Skeletal muscle cell (primary cell): ENCODE results near the gene MYOM1.
"Not testable (repeated sequence)": the region's sequence is repeated elsewhere in the genome, so short reads cannot be mapped to it uniquely, and the experiment has no call there.

Experiments used
- DNase-seq: peaks from one replicate; pipeline ENCODE4 v3.0.0-alpha.2; 2010; ENCODE audit warnings: low read depth
- H3K4me3 ChIP-seq: 2 replicates; pipeline ENCODE4 v1.5.1; 2011; ENCODE audit warnings: low read depth, mild to moderate bottlenecking, control low read depth, low read length, moderate library complexity

The MYOM1 gene

DNA sequence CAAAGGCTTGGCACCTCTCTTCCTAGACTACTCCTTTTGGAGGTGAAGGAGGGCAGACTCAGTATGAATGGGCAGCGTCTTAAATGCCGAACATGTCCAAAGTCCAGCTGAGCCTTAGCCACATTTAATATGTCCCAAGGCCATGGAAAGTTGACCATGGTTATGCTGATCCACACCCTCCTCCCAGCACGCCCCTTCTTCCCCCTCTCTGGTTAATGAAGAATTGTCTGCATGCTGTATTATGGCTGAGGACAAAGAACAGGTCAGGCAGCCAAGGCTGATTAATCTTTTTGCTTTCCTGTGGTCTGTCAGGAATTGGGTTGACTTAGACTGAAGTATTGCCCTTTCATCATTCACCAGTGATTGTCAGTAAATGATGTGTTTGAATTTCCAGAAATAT, 5.8 kb upstream of the MYOM1 start:
- H3K4me3 ChIP-seq, result no peak overlapping the region
- DNase-seq, result no peak

DNA sequence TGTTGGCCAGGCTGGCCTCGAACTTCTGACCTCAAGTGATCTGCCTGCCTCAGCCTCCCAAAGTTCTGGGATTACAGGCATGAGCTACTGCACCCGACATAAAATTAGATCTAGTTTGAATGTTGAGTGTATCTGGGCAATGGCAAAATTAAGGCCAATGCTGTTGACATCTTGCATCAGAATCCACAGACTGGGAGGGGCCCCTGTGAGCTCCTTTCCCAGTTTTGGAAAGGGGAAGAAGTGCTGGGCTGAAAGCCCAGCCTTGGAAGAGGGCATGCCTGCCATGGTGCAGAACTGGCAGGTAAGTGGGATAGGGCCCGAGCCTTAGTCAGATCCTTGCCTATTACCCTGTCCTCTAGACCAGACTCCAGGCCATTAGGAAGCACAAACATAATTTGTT, 4.5 kb upstream of the MYOM1 start:
- no peak overlapping the region for H3K4me3 ChIP-seq
- DNase-seq, result no peak

DNA sequence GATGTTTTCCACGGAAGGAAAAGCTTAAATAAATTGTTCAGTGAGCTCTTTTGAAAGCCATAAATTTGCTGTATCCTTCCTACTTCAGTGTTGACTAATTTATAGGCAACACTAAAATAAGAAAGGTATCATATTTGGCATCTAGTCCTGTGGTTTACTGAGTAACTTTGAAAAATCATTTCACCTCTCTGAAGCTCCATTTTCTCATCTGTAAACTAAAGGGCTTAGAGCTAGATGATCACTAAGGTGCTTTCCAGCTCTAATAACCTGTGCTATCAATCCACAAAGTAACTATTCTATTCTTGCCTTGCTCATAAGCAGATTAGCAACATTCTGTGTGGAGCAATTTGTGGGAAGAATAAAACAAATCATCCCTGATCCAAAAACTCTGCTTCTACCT, 3.6 kb upstream of the MYOM1 start:
- no peak overlapping the region for H3K4me3 ChIP-seq
- no peak for DNase-seq

DNA sequence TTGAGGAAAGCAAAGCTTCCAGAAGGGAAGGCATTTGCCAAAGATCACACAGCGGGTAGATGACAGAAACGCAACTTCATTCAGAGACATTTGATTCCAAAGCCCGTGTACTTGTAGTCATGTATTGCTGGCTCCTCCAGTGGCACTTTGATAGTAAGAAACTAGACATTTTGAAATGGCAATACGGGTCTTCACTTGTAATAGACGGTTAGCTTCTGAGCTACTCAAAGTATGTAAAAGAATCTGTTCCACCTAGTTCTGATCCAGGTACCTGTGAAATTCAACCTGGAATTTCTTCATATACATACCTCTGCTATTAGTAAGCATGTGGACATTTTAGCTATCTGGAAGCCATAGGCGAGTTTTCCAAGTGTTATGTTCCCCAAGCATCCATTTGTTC, 1.7 kb upstream of the MYOM1 start:
- H3K4me3 ChIP-seq, result no peak overlapping the region
- DNase-seq, result no peak

DNA sequence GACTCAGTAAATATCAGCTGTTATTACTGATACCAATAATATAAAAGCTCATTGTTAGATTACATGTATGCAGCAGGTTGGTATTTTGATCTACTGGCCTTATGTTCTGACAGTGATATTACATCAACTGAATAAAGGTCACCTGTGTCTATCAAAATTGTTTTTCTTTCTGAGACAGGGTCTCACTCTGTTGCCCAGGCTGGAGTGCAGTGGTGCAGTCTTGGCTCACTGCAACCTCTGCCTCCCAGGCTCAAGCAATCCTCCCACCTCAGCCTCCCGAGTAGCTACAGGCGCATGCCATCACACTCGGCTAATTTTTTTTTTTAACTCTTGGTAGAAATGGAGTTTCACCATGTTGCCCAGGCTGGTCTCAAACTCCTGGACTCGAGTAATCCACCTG, 1.1 kb upstream of the MYOM1 start:
- H3K4me3 ChIP-seq, DNase-seq: not testable (repeated sequence)

DNA sequence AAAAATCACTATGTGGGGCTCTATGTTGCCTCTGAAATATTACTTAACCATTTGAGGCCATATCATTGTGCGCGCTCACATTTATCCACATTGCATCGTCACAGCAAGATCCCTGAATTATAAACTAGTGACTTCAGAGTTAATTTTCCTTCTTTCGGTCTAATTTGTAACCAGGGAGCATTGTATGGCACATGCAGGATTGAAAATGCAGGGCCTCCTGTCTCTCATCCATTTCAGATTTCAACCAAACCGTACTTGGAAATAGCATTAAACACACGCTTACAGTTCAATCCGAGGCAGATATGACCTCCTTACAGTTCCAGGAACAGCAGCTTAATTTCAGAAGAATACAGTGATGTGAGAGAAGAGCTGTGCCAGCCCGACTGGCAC, 532 bp downstream of the MYOM1 start:
- no peak overlapping the region for H3K4me3 ChIP-seq
- DNase-seq, result no peak

DNA sequence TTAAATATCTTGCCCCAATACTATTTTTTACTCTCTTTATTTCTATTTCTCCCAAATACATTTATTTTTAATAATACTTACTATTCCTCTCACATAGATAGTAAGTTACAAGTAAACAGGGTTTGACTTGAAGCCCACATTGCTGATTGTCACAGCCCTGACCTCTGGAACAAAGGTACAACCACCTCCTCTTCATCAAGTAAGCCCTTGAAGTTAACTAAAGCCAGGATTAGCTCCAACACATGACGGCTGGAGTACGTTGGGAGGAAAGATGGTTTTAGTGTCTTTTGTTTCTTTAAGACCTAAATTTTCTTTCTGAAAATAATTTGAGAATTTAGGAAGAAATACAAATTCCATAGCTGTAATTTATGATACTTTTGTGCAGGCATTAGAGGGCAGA, 949 bp downstream of the MYOM1 start:
- H3K4me3 ChIP-seq, result no peak overlapping the region
- no peak for DNase-seq

DNA sequence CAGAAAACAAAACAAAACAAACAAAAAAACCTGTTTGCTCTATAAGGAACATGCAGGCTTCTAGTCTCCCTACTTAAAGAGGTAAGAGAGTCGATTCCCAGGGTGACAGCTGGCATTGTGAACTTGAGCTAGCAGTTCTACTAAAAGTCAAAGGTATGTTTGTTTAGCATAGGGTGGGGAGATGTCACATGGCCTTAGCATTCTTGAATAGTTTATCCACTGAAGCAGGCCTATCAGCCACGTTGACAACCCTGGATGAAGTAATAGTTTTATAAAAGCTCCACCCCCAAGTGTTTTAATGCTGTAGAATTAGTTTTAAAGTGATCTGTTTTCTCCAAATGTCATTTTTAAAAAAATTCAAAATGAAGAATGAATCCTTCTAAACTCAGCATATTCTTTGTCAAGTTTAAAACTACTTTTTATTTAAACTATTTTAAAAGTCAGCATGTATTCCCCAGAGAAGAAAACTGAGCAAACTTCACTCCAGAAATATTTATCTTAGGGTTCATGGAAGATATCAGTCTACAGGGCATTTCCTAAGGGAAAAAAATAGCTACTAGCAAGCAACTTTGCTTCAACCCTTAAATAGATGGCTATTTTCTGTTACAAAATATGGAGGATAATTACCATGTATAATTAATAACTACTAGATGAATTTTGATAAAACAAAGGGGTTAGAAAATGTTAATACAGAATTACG, 1.7 kb downstream of the MYOM1 start:
- no peak for DNase-seq
- no peak overlapping the region for H3K4me3 ChIP-seq

DNA sequence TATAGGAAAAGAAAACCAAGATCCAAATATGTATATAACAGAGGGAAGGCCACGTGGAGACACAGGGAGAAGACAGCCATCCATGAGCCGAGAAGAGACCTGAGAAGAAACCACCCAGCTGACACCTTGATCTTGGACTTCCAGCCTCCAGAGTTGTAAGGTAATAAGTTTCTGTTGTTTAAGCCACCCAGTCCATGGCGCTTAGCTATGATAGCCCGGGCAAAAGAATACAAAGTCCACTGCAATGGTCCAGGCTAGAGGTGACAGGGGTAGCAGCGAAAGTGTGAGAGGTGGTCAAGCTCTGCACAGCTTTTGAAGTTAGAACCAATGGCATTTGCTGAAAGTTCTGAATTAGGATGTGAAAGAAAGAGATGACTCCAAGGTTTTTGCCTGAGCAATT, 2.8 kb downstream of the MYOM1 start:
- H3K4me3 ChIP-seq, result no peak overlapping the region
- no peak for DNase-seq

DNA sequence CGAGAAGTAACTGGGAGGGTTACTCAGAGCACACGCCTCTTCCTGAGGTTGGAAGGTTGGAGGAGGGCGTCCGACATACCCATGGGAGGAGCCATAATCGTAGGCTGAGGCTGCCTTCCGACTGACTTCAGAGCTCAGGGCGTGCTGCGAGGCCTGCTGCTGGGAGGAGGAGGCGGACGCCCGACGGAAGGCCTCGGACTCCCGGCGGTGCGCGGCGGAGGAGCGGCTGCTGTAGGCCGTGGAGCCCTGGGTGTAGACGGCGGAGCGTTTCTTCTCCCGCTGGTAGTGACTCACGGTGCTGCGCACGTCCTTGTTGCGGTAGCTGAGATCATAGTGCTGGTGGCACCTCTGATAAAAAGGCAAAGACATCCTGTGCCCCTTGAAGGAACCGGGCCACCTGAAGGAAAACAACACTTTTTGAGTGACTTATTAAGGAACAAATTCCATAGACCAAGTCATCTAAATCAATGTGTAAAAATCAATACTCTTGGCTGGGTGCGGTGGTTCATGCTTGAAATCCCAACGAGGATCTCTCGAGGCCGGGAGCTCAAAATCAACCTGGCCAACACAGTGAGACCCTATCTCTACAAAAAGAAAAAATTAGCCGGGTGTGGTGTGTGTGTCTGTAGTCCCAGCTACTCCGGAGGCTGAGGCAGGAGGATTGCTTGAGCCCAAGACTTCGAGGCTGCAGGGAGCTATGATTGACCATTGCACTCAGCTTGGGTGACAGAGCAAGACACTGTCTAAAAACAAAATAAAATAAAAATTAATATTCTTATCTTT, 4.7 kb downstream of the MYOM1 start:
- H3K4me3 ChIP-seq, result no peak overlapping the region
- DNase-seq, result no peak

DNA sequence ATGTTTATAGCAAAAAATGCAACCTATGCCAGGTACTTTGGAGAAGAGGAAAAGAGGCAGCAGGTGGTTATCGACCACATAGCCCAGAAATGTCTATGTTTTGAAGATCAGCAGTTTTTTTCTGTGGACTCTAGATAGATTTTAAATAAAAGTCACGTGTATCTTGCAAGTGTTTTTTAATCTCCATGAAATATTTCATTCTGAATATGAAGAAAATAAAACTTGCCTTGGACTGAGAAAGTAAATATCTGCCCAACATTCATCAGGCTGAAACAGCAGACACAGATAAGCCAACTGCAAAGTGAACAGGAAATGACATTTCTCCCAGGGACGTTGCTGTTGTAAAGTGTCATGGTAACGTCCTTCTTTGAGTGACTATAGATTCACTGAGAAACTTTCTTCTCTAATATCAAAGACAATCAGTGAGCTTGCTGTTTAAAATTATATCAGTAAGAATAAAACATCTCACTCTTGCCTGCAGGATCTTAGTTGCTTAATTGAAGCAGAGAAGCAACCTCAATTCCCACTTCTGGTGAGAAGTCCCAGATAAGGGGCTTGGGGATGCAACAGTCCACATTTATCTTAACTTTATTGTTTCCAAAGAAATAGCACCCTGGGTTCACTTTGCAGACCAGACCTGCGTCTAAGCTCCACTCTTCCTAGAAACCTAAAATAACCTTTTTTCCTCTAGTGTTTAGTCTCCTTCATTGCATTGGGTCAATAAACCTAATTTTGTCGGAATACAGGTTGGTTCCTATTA, 6.3 kb downstream of the MYOM1 start:
- no peak overlapping the region for H3K4me3 ChIP-seq
- DNase-seq, result no peak

DNA sequence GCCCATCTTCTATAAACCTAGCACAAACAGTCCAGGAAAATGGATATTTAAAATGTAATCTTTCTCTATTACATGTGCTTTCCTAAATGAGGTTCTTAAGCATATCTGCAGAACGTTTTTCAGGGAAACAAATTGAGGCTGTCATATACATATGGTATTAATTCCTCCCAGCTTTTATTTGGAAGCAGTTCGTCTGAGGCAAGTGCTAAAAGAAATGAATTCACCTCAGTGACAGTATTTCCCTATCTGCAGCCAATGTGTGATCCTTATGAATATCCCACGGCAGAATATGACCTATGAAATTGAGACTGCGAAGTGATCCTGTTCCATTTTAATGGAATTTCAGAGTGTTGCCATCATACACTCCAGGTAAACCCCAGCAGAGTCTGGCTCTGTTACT, 7.1 kb downstream of the MYOM1 start:
- H3K4me3 ChIP-seq, result no peak overlapping the region
- no peak for DNase-seq

DNA sequence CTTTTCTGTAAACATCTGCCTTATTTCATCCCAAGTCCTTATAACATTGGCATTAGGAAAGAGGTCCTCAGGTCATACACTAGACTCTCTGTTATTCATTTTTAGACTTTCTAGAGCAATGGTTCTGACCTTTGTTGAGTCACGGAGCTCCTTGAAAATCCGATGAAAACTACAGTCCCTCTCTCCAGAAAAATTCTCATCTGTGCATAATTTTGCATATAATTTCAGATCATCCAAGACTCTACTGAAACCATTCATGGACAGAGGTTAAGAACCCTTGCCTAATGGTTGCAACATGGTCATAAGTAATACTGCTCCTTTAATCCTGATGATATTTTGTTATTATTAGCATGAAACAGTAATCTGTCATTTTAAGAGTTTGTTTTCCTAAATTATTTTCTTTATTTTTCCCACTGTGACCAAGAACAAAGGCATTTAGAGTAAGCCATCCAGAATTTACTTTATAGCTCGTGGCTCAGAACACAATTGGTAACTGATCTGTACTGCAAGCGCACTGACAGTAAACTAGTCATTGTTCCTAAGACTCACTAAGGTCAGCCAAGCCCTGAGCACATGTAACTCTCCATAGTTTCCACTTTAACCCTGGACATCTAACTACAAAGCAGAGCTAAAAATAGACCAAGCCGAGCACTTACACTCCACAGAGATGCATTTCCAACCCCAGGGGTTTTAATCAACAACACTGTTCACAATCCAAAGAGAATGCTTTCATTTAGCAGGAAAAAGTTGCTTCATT, 8.4 kb downstream of the MYOM1 start:
- peak; percentile 60 for DNase-seq

DNA sequence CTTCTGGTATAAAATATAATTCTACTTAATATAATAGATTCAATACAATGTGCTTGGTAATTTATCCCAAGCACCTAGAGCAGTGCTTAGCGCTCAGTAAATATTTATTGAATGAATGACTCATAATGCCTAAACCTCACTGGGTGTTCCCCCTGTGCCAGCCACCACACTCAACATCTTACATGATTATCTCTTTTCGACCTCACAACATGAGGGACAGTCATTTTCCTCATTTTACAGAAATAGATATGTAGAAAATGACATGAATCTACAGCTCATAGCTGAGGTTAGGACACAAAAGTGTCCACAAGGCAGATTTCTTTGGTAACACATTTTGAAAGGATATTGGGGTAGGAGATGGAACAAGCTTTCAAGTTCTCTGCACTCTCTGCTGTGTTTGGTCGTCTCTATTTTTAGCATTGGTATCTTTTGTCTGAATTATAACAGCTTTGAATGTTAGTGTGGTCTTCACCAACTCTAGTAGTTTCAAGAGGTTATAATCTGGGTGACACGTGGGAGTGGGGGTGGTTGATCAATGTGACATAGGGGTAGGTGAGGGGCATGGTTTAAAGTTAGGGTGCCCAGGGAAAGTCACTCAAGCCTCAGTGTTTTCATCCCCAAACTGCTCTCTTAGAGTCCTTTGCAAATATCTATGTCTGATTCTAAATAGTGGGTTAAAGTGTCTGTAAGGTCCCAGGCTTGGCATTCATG, 9.8 kb downstream of the MYOM1 start:
- H3K4me3 ChIP-seq, result no peak overlapping the region
- no peak for DNase-seq

More for the DNA sequence above, 8.4 kb downstream of the MYOM1 start:
- no peak overlapping the region for H3K4me3 ChIP-seq

DNA sequence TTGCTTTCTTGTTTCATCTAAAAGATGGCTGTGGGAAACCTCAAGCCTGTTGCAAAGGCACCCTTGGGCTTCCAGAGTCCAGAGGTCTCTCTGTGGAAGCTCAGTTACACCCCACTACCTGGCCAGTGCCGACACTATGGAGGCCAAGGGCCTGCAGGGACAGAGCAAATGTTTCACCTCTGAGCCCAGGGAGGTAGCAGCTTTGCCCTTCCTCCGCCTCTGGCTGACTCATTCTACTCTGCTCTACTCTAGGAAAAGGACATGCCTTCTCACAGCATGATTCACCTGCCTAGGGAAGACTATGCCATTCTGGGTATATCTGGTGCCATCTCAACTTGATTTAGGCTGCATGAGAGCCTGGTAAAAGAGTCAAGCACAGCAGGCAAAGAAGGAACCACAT, 12.2 kb downstream of the MYOM1 start:
- H3K4me3 ChIP-seq, result no peak overlapping the region
- no peak for DNase-seq

DNA sequence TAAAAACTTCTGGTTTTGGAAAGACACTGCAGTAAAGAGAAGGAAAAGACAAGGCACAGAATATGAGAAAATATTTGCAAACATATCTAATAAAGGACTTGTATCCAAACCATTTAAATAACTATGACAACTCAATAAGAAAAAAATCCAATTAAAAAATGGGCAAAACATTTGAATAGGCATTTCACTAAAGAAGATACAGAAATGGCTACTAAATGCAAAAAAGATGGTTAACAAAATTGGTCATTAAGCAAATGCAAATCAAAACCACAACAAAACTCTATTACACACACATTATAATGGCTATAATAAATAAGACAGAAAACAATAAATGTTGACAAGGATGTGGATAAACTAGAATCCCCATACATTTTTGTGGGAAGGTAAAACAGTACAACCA, 14.5 kb downstream of the MYOM1 start:
- H3K4me3 ChIP-seq, result no peak overlapping the region
- no peak for DNase-seq

DNA sequence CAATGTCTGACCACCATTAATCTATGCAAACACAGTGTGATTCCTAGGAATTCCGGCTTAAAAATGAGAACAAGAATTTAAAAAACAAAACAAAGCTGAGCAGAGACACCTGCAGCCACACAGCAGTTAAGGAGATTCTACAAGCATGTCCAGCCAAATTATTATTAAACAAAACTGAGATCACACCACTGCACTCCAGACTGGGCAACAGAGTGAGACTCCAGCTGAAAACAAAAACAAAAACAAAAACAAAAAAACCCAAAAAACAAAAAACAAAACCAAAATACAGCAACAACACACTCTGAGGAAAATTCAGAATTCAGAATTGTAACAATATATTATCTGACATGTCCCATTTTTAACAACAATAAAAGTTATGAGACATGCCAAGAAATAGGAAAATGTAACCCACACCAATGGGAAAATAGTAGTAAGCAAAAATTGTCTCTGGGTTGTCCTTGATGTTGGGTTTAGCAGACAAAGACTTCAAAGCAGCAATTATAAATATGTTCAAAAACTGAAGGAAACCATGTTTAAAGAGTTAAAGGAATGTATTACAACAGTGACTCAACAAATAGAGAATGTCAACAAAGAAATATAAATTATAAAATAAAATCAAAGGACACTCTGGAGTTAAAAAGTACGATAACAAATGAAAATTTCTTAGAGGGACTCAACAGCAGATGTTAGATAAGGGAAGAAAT, 19.7 kb downstream of the MYOM1 start:
- DNase-seq, result no peak
- H3K4me3 ChIP-seq, result no peak overlapping the region

DNA sequence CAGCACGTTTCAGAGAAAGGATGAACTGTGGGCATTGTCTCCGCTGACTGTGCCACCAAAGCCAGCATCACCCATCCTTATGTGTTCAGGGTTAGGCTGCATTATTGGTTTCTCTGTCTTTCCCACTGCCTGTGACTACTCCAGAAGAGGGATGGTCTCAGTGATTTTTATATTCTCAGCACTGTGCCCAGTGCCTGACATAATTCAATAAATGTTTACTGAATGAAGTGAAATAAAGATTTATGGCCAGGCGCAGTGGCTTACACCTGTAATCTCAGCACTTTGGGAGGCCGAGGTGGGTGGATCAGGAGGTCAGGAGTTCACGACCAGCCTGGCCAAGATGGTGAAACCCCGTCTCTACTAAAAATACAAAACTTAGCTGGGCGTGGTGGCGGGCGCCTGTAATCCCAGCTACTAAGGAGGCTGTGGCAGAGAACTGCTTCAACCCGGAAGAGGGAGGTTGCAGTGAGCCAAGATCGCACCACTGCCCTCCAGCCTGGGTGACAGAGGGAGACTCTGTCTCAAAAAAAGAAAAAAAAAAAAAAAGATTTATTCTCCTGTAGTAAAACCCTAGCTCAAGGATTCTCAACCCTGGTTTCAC, 21.4 kb downstream of the MYOM1 start:
- DNase-seq, H3K4me3 ChIP-seq: not testable (repeated sequence)
